NCI-H446 treated with DMSO at 0.1 percent for 48 hours (cell line): ENCODE data around the gene SLC35F6.
A peak's percentile ranks its signal among the peaks of the same experiment; 100 is the strongest.
"Not testable (repeated sequence)": the region's sequence is repeated elsewhere in the genome, so short reads cannot be mapped to it uniquely, and the experiment has no call there.

Experiments used
- DNase-seq: peaks from one replicate; lab custom pipeline; 2025; lab: John Stamatoyannopoulos, UW

The SLC35F6 gene

DNA sequence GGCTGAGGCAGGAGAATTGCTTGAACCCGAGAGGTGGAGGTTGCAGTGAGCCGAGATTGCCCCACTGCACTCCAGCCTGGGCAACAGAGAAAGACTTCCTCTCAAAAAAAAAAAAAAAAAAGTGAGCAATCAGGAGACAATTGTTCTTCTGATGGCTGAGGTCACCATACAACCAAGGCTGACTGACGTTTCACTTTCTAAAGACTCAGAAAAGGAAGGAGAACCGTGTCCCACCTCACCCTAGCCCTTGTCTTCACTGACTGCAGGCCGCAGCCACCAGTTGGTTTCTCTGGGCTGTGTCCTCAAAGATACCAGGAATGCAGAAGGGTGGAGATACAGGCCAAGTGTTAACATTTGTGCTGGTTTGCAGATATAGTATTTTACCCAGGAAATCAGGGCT is 7.7 kb upstream of the SLC35F6 start:
- DNase-seq: no peak

DNA sequence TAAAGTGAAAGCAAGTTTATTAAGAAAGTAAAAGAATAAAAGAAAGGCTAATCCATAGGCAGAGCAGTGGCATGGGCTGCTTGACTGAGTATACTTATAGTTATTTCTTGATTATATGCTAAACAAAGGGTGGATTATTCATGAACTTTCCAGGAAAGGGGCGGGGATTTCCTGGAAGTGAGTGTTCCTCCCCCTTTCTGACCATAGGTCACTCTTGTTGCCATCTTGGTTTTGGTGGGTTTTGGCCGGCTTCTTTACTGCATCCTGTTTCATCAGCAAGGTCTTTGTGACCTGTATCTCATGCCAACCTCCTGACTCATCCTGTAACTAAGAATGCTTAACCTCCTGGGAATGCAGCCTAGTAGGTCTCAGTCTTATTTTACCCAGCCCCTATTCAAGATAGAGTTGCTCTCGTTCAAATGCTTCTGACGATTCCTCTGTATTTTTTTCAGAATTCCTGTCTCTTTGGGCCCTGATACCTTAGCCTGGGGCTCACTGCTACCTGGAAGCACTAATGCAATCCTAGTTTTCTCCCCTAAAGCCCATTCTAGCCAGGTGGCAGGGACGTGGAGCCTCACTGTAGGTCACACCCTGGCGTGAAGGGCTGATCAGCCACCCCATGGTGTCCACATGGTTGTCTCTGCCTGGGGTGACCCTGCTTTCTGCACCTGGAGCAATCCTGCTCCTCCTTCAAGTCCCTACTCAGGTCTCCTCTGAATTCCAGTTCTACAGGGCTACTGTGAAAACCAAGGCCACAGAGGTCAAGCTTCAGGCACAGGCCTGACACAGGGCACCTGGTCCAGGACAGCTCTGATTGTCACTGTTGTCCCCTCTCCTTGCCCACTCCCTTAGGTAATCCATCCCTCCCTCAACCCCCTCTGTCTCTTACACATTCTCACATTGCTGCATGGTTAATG is 6.0 kb upstream of the SLC35F6 start:
- no peak for DNase-seq

DNA sequence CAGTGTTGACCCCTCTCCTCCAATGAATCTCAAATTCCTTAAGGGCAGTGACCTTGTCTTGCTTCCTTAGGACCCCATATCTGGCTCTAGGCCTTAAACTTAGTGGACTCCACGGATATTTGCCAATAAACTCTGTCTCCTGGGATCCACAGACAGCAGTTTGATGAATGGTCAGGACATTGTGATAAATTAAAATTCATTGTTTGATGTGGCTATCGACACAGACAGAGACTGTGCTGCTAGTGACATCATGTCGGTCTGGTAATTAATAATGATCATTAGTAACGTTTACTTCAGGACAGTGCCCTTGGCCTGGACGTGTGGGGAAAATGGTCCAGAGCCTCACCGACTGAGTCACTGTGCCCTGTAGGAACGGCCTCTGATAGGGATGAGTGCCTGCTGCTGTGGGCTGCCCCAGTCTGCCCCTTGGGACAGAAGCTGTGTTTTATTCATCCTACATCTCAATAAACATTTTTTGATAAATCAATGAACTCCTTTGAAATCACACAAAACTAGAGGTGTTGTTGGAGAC is 5.2 kb upstream of the SLC35F6 start:
- DNase-seq: no peak

DNA sequence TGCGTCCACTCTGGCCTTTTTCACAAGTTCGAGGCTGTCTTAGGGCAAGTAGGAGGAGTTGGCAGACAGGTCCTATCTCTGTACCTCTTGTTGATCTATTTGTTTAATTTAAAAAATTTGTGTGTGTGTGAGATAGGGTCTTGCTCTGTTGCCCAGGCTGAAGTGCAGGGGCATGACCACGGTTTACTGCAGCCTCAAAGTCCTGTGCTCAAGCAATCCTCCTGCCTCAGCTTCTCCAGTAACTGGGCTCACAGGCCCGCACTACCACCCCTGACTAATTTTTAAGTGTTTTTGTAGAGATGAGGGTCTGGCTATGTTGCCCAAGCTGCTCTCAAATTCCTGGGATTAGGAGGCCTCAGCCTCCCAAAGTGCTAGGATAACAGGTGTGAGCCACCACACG is 4.2 kb upstream of the SLC35F6 start:
- DNase-seq: no peak

DNA sequence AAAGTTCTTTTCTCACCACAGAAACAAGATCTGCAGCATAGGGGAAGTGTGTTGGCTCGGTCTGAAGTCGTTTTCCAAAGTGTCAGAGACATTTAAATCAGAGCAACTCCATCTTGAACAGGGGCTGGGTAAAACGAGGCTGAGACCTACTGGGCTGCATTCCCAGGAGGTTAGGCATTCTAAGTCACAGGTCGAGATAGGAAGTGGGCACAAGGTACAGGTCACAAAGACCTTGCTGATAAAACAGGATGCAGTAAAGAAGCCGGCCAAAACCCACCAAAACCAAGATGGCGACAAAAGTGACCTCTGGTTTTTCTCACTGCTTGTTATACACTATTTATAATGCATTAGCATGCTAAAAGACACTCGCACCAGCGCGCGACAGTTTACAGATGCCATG is 3.1 kb upstream of the SLC35F6 start:
- DNase-seq: not testable (repeated sequence)

DNA sequence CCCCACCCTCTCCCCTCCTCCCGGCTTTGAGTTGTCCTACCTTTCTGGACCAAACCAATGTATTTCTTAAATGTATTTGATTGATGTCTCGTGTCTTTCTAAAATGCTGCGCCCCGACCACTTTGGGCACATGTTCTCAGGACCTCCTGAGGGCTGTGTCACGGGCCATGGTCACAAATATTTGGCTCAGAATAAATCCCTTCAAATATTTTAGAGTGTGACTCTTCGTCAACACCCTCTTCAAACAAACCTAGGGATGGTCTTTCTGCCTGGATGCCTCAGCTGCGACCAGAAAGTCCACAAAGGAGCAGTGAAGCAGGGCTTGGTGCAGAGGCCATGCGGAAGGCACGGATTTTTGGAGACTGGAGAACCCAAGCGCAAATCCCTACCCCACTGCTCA is 1.1 kb upstream of the SLC35F6 start:
- DNase-seq: no peak

DNA sequence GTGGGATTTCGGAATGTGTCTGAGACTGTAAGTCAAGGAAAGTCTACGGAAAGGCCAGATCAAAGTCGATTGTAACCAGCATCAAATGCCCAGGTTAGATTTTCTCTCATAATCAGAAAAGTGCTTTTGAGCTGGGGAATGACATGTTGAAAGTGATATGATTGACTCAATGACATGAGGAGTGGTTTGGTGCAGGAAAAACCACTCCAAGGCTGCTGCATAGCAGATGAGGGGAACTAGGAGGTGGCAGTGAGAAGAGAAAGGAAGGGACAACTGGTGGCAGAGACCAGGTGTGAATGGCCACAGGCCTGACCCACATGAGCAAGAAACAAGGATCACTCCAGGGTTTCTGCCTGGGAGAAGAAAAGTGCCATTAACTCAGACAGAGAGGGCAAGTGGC is 822 bp downstream of the SLC35F6 start:
- DNase-seq: no peak

DNA sequence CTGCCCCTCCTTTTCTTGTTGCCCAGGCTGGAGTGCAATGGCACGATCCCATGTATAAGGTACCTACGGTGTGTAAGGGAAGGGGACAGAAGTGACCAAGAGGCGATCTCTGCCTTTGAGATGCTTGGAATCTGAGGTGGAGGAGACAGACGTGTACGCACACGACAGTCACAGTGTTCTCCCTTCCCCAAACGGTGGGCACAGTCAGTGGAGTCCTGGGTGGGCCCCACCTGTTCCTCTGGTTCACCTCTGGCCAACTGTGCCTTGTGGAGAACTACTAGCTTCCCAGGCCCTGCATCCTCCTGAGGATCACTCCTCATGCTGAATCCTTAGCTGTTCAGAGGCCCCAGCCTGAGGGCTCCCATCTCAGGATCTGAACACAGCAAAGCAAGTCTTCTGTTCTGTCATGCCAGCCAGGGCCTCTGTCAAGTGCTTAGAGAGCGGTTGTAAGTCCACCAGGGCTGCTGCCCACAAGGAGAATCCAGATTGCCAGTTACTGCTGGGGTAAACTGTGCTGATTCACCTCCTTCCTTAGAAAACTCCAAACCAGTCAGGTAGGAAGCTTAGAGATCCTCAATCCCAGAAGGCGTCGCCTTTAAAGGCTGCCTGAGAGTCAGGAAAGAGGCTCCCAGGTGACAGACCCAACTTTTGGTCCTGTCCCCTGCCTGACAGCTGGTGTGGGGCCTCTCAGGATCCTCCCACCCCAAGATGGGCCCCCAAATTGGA is 1.6 kb downstream of the SLC35F6 start:
- no peak for DNase-seq

DNA sequence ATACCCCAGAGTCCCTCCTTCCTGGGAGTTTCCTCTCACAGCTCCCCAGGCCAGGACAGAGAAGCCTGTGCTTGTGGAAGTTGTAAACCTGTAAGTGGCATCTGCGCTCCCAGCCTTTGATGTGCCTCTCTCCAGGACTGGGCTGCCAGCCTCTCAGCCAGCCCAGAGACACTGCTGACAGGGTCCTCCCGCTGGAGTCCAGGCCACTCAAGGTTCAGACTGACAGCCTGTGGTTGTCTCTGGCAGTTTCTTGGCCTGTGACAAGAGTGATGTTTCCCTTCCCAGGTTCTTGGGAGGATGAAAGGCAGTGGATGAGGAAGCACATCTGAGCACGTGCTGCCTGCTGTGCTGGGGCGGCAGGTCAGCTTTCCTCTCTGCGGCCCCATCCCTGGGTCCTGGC is 3.0 kb downstream of the SLC35F6 start:
- peak; percentile 30 for DNase-seq

DNA sequence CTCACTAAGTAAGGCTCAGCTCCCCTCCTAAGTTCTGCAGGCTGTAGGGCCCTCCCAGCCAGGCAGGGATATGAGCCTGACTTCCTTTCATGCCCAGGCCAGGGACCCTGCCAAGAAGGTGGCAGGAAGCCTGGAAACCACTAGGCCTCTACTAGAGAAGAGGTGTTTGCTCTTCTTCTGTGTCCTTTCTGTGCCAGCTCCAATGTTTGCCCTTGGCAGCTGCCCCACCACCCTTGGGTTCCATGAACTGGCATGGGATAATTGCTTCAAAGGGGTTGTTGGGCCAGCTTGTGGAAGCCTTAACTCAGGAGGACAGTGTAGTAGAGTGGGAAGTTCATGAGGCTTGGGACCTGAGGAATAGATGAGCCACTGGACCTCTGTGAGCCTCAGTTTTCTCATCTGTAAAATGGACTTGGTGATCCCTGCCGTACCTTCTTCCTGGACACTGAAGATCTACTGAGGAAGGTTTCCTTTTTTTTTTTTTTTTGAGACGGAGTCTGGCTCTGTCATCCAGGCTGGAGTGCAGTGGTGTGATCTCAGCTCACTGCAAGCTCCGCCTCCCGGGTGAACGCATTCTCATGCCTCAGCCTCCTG is 3.9 kb downstream of the SLC35F6 start:
- peak; percentile 79 for DNase-seq

DNA sequence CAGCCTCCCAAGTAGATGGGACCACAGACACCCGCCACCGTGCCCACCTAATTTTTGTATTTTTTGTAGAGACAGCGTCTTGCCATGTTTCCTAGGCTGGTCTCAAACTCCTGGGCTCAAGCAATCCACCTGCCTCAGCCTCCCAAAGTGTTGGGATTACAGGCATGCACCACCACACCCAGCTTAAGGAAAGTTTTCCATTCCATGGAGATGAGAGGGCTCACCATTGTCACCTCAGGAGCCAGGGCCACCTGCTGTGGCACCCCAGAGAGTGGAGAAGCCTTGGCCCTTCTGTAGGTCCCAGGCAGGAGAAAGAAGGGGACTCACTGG is 4.6 kb downstream of the SLC35F6 start:
- DNase-seq: no peak

DNA sequence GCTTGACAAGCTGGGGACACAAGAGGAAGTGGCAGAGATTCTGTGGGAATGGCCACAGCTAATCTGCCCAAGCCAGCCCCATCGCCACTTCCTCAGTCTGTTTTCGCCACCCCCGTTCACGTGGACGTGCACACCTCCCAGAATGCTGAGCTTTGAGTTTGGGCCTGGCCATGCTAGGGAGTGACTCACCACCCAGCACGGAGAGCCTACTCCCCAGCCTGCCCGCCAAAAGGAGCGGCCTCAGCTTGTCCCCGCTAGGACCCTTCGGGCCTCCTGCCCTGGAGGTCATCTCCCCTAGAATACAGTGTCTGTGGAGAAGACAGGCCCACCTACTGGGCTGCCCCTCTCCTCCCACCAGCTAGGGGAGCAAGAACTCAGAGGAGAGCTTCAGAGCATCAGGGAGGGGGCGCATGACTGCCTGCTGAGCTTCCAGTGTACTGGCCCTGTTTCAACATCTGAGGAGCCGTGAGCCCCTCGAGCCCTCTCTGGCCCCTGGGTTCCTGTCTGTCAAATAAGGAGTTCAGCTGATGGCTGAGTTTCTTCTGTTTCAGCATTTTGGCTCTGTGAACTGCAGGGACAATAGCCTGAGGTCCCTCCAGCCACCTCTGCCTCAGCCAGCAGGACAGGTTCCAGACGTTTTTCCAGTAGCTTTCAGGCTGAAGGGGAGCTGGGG is 5.1 kb downstream of the SLC35F6 start:
- peak; percentile 7 for DNase-seq

DNA sequence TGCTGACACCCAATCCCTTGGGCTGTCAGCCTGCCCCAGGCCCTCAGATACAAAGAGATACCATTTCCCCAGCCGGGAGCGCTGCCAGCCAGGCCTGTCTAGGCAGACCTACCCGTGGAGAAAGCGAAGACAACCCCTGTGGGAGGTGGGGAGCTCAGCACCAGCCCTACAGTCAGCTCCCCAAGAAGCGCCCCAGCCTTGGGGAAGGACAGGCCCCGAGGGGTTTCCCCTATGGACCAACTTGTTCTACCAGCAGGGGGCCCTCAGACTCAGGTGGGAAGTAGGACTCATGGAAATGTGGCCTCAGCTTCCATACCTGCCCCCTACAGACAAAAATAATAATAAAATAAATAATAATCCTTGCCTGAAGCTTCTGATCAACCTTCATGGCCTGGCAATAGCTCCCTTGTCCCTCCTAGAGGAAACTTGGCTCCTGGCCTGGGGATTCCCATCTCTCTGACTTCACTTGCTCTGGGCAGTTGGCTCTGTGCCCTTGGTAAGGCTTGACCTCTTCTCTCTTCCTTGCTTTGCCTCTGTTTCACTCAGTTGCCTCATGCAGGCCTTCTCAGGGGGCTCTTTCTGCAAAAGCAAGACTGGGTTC is 7.0 kb downstream of the SLC35F6 start:
- DNase-seq: peak; percentile 17

DNA sequence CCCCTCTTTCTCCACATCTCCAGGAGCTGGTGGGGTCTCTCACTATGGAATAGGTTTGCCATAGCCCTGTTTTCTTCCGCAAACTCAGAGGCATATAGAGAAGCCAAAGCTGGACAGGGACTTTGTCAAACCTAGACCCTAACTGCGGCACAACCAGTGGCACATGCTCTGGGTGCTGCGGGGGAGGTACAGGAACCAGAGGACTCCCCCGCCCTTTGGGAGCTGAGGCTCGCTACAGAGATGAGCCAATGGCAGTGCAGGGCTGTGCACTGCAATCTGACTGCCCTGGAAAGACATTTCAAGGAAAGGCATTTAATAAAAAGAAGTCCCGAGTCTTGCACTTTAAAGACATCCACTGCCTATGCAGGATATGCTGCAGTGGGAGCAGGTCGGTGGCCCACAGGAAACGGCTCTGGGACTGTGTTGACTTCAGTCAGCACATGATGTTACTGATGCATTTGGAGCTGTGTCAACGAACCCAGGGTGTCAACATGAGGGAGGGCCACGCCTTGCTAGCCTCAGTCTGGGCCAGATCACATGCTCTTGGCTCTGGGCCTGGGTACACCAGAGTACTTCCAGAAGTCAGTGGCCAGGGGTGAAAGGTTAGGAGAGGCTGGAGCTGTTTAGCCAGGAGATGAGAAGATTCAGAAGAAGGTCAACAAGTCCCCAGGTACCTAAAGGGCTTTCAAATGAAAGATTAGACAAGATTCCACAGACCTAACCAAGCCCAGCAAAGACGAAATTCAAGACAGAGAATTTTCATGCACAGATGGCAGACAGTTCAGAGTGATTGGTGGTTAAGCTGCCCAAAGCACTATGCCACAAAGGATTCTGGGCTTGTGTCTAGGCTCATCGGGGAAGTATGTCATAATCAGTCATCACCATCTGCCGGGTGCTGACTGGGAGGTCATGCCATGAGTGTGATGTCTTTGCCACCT is 8.2 kb downstream of the SLC35F6 start:
- peak; percentile 95 for DNase-seq

DNA sequence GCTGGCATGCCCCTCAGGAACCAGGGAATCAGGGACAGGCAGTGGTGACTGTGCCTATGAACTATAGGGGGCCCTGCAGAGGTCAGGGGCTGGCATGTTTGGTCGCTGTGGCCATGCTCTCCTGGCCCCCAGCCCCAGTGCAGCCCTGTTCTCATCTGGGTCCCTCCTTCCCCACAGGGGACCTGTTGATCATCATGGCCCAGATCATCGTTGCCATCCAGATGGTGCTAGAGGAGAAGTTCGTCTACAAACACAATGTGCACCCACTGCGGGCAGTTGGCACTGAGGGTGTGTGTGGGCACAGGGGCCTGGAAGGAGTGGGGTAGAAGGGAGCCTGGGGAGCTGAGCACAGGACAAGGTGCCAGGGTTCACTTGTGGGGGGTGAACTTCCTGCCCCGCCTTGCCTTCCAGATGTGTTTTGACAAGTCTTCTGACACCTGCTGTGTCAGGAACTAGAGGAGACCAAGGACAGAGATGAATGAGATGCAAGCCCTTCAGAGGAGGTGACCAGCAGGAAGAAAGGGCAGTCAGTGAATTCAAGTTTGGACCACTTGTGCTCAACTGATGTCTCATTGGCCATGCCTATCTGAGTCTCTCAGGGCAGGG is 12.2 kb downstream of the SLC35F6 start:
- DNase-seq: no peak

DNA sequence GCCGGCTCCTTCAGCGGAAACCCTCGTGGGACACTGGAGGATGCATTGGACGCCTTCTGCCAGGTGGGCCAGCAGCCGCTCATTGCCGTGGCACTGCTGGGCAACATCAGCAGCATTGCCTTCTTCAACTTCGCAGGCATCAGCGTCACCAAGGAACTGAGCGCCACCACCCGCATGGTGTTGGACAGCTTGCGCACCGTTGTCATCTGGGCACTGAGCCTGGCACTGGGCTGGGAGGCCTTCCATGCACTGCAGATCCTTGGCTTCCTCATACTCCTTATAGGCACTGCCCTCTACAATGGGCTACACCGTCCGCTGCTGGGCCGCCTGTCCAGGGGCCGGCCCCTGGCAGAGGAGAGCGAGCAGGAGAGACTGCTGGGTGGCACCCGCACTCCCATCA is 14.0 kb downstream of the SLC35F6 start:
- DNase-seq: no peak

DNA sequence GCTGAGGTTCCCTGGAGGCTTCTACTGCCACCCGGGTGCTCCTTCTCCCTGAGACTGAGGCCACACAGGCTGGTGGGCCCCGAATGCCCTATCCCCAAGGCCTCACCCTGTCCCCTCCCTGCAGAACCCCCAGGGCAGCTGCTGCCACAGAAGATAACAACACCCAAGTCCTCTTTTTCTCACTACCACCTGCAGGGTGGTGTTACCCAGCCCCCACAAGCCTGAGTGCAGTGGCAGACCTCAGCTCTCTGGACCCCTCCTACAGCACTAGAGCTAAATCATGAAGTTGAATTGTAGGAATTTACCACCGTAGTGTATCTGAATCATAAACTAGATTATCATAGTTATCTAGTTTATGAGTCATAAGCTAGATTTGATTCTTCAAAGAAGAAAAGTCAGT is 14.4 kb downstream of the SLC35F6 start:
- no peak for DNase-seq

DNA sequence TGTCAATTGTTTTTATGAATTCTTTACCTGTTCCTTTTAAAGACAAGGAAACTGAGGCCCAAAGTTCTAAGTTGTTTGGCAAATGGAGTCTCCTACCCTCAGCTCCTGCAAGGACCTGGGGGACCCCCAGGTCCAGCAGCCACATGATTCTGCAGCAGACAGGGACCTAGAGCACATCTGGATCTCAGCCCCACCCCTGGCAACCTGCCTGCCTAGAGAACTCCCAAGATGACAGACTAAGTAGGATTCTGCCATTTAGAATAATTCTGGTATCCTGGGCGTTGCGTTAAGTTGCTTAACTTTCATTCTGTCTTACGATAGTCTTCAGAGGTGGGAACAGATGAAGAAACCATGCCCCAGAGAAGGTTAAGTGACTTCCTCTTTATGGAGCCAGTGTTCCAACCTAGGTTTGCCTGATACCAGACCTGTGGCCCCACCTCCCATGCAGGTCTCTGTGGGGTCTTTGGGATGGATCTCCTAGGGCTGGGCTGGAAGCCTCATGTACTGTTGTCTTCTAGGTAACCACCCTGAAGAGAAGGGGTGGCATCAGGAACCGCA is 16.2 kb downstream of the SLC35F6 start:
- DNase-seq: no peak

DNA sequence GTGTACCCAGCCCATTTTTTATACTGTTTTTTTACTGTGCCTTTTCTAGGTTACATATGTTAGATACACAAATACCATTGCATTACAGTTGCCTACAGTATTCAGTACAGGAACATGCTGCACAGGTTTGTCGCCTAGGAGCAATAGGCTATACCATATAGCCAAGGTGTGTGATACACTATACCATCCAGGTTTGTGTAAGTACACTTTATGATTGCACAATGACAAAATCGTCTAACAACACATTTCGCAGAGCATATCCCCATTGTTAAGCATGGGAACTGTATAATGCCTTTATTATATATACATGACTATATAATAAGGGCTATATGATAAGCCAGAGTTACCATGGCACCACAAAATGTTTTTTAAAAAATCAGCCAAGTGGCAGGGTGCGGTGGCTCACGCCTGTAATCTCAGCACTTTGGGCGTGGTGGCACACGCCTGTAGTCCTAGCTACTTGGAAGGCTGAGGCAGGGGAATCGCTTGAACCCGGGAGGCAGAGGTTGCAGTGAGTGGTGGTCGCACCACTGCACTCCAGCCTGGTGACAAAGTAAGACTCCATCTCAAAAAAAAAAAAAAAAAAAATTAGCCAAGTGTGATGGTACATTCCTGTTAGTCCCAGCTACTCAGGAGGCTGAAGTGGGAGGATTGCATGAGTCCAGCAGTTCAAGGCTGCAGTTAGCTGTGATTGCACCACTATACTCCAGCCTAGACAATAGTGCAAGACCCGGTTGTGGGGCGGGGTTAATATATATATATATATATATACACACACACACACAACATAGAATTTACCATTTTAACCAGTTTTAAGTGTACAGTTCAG is 19.0 kb downstream of the SLC35F6 start:
- DNase-seq: no peak
